ENCODE data around the gene CRHR1. TPM values are rescaled to one million over a fixed set of nuclear protein-coding genes. Genes with fewer than 3 reads are reported as not detected.

The CRHR1 gene
- total RNA-seq, 1 experiment from 2014 or later = not detected

GRCh38 chr17:45876539-45876938, 92.4 kb downstream of the CRHR1 start:
- no peak overlapping the region for H3K4me3 ChIP-seq (ENCODE audit: low read length)
- no peaks in the 10 kb centered on the region for H3K79me2 ChIP-seq (ENCODE audit: low read length)
- H3K9me2 ChIP-seq (replicated peaks; ENCODE audit: low read length) = no peaks in the 10 kb centered on the region
- no peak overlapping the region for H3K4me2 ChIP-seq (ENCODE audit: low read length)
- no peak for ATAC-seq
- intact Hi-C loops (cut with micrococcal nuclease) = no loop called here
- no peak for DNase-seq
- no peak overlapping the region for H3K27ac ChIP-seq (ENCODE audit: low read length)
- H4K20me1 ChIP-seq (ENCODE audit: low read length) = no peaks in the 10 kb centered on the region
- no TSS peak for BruUV-seq (replicated peaks)
- H3K9ac ChIP-seq (ENCODE audit: low read length) = no peak overlapping the region
- no peaks in the 10 kb centered on the region for H3K36me3 ChIP-seq (ENCODE audit: low read depth, low read length)
- H3K4me1 ChIP-seq (ENCODE audit: insufficient read depth, low read length) = no peaks in the 10 kb centered on the region
- H2AFZ ChIP-seq (ENCODE audit: low read length) = no peak overlapping the region
- ChIA-PET CTCF (interaction anchor here (0.6 kb wide), 1 partner anchor 155 kb away, joined by 3 read pairs; no protein-coding TSS in a partner anchor), POLR2A (ENCODE audit: unreplicated experiment) (no interaction called here)
- H3K27me3 ChIP-seq (ENCODE audit: low read length) = peaks cover 37% of the 10 kb centered on the region
- H3K9me3 ChIP-seq (ENCODE audit: low read length) = no peaks in the 10 kb centered on the region
- TF ChIP-seq CTCF (conservative IDR thresholded peaks at IDR 0.05; ENCODE audit: low read depth, low read length) (no peak), EZH2 (IDR thresholded peaks at IDR 0.05; ENCODE audit: low read length, unreplicated experiment) (no peak), EZH2phosphoT487 (IDR thresholded peaks at IDR 0.05; ENCODE audit: borderline replicate concordance, low read length) (no peak)
- H3F3A ChIP-seq (ENCODE audit: low read length, unreplicated experiment) = no peaks in the 10 kb centered on the region

- H3K4me3 ChIP-seq (ENCODE audit: low read length) = no peak overlapping the region
Observed at GRCh38 chr17:45877467-45877866, 93.3 kb downstream of the CRHR1 start.

More at GRCh38 chr17:45877467-45877866, 93.3 kb downstream of the CRHR1 start:
- no peak overlapping the region for H2AFZ ChIP-seq (ENCODE audit: low read length)
- no peaks in the 10 kb centered on the region for H3K9me3 ChIP-seq (ENCODE audit: low read length)
- CTCF ChIA-PET = interaction anchor here (0.9 kb wide), 1 partner anchor 16 kb away, joined by 3 read pairs; no protein-coding TSS in a partner anchor
- POLR2A ChIA-PET (ENCODE audit: unreplicated experiment) = no interaction called here
- no peaks in the 10 kb centered on the region for H3F3A ChIP-seq (ENCODE audit: low read length, unreplicated experiment)
- H3K9ac ChIP-seq (ENCODE audit: low read length) = no peak overlapping the region
- H3K4me1 ChIP-seq (ENCODE audit: insufficient read depth, low read length) = no peaks in the 10 kb centered on the region
- TF ChIP-seq EZH2phosphoT487 (IDR thresholded peaks at IDR 0.05; ENCODE audit: borderline replicate concordance, low read length) = no peak
- no peak for TF ChIP-seq CTCF (conservative IDR thresholded peaks at IDR 0.05; ENCODE audit: low read depth, low read length)
- TF ChIP-seq EZH2 (IDR thresholded peaks at IDR 0.05; ENCODE audit: low read length, unreplicated experiment) = no peak
- no peak overlapping the region for H3K27ac ChIP-seq (ENCODE audit: low read length)
- no peaks in the 10 kb centered on the region for H3K79me2 ChIP-seq (ENCODE audit: low read length)
- DNase-seq (no peak), ATAC-seq (no peak)
- H3K27me3 ChIP-seq (ENCODE audit: low read length) = peaks cover 43% of the 10 kb centered on the region
- H4K20me1 ChIP-seq (ENCODE audit: low read length) = no peaks in the 10 kb centered on the region
- H3K36me3 ChIP-seq (ENCODE audit: low read depth, low read length) = no peaks in the 10 kb centered on the region
- intact Hi-C loops (cut with micrococcal nuclease) = no loop called here
- no peak overlapping the region for H3K4me2 ChIP-seq (ENCODE audit: low read length)
- no peaks in the 10 kb centered on the region for H3K9me2 ChIP-seq (replicated peaks; ENCODE audit: low read length)
- no TSS peak for BruUV-seq (replicated peaks)

All from PC-3 (cell line).